Measurements from ENCODE around the gene NFASC. TPM values are rescaled to one million over a fixed set of nuclear protein-coding genes. Genes with fewer than 3 reads are reported as not detected.

The NFASC gene
- total RNA-seq, 2 experiments from 2014 or later = not detected

DNA sequence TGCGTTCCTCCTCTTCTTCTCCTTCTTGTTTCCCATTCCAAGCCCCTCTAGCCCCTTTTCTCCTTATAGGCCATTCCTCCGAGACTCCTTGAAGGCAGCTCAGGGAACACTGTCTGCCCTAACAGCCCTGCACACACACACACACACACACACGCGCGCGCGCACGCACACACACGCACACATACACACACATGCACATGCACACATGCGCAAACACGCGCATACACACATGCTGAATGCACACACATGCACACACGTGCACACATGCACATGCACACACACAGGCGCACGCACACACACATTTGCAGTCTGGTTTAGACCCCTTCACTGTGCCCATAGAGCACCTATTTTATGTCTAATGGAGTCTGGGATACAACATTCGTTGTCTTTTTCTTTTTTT lies 154.6 kb downstream of the NFASC start:
- Mint-ChIP-seq H3K4me3 (no peak overlapping the region), H3K9me3 (no peaks in the 10 kb centered on the region), H3K4me1 (ENCODE audit: low read depth) (no peaks in the 10 kb centered on the region), H3K27me3 (peaks cover 13% of the 10 kb centered on the region), H3K27ac (no peak overlapping the region), H3K36me3 (ENCODE audit: low read depth) (no peaks in the 10 kb centered on the region)
- TF ChIP-seq CTCF (IDR thresholded peaks at IDR 0.05) = no peak
- ChIA-PET CTCF (no interaction called here), POLR2A (no interaction called here)
- H3K36me3 ChIP-seq (ENCODE audit: insufficient read depth, low read length) = no peaks in the 10 kb centered on the region
- no peak for DNase-seq
- peaks cover 0 to 3% of the 10 kb centered on the region in 2 experiments for H3K27me3 ChIP-seq (ENCODE audit: control insufficient read depth in 1 of 2, insufficient read depth in 2 of 2, low read length in 2 of 2)
- ATAC-seq (ENCODE audit: poor library complexity) = no peak
- no peaks in the 10 kb centered on the region for H3K9me3 ChIP-seq (ENCODE audit: control insufficient read depth in 1 of 2, insufficient read depth in 1 of 2, low read length in 2 of 2)
- no peak overlapping the region for H3K4me3 ChIP-seq (ENCODE audit: low read length)
- intact Hi-C loops (cut with DNase I, micrococcal nuclease) = no loop called here
- H3K4me1 ChIP-seq (ENCODE audit: insufficient read depth, low read length) = no peaks in the 10 kb centered on the region
- no peak overlapping the region for H3K27ac ChIP-seq (ENCODE audit: low read depth in 1 of 2, low read length in 2 of 2)

DNA sequence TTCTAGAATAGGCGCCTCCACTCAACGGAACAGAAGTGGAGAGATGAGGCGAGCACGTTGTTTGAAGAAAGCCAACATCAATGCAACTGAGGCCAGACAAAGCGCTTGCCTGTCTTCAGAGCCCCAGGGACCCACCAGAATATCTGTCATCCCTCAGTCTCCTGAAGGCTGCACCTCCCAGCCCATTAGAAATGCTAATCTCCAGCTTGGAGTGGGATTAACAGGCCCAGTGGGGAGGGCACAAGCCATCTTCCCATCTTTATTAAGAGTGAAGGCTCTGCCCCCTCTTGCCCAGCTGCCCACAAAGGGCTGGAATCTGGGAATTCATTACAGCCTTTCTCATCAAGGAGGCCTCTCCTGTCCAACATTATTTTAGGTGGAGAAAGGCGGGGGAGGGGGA lies 155.5 kb downstream of the NFASC start:
- CTCF ChIA-PET = no interaction called here
- intact Hi-C loops (cut with DNase I, micrococcal nuclease) = no loop called here
- no peak overlapping the region for H3K4me3 Mint-ChIP-seq

DNA sequence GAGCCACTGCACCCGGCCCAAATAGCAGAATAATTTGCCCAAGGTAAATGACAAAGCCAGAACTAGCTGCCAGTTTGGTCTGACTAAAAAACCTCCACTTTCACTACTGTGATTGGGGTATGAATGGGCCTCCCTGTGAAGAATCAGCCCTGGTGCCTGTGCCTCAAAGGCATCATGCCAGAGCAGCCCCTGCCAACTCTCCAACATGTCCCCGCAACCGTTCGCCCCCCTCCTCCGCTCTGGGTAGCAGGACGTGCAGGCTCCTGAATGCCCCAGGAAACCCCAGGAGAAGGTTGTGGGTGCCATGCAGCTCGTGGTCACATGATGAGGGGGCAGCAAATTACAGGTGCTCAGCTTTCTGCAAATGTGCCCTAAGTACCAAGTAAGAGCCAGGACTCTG lies 157.7 kb downstream of the NFASC start:
- Mint-ChIP-seq H3K27me3 (peaks cover 12% of the 10 kb centered on the region), H3K9me3 (no peaks in the 10 kb centered on the region), H3K4me1 (ENCODE audit: low read depth) (no peaks in the 10 kb centered on the region), H3K27ac (no peak overlapping the region), H3K4me3 (no peak overlapping the region), H3K36me3 (ENCODE audit: low read depth) (no peaks in the 10 kb centered on the region)
- ATAC-seq (ENCODE audit: poor library complexity) (no peak), DNase-seq (no peak)
- intact Hi-C loops (cut with DNase I, micrococcal nuclease) = no loop called here
- Histone ChIP-seq H3K36me3 (ENCODE audit: insufficient read depth, low read length) (no peaks in the 10 kb centered on the region), H3K4me3 (ENCODE audit: low read length) (no peak overlapping the region), H3K27me3 (ENCODE audit: control insufficient read depth in 1 of 2, insufficient read depth in 2 of 2, low read length in 2 of 2) (peaks cover 0 to 3% of the 10 kb centered on the region in 2 experiments), H3K27ac (ENCODE audit: low read depth in 1 of 2, low read length in 2 of 2) (no peak overlapping the region), H3K4me1 (ENCODE audit: insufficient read depth, low read length) (no peaks in the 10 kb centered on the region), H3K9me3 (ENCODE audit: control insufficient read depth in 1 of 2, insufficient read depth in 1 of 2, low read length in 2 of 2) (no peaks in the 10 kb centered on the region)
- TF ChIP-seq CTCF (IDR thresholded peaks at IDR 0.05) = no peak
- ChIA-PET POLR2A (no interaction called here), CTCF (no interaction called here)

More for the DNA sequence above, 155.5 kb downstream of the NFASC start:
- Histone ChIP-seq H3K36me3 (ENCODE audit: insufficient read depth, low read length) (no peaks in the 10 kb centered on the region), H3K27me3 (ENCODE audit: control insufficient read depth in 1 of 2, insufficient read depth in 2 of 2, low read length in 2 of 2) (peaks cover 0 to 3% of the 10 kb centered on the region in 2 experiments), H3K4me3 (ENCODE audit: low read length) (no peak overlapping the region), H3K4me1 (ENCODE audit: insufficient read depth, low read length) (no peaks in the 10 kb centered on the region), H3K9me3 (ENCODE audit: control insufficient read depth in 1 of 2, insufficient read depth in 1 of 2, low read length in 2 of 2) (no peaks in the 10 kb centered on the region), H3K27ac (ENCODE audit: low read depth in 1 of 2, low read length in 2 of 2) (no peak overlapping the region)
- no peak for TF ChIP-seq CTCF (IDR thresholded peaks at IDR 0.05)
- Mint-ChIP-seq H3K4me1 (ENCODE audit: low read depth) (no peaks in the 10 kb centered on the region), H3K27me3 (peaks cover 17% of the 10 kb centered on the region), H3K36me3 (ENCODE audit: low read depth) (no peaks in the 10 kb centered on the region), H3K9me3 (no peaks in the 10 kb centered on the region), H3K27ac (no peak overlapping the region)
- ATAC-seq (ENCODE audit: poor library complexity) (no peak), DNase-seq (no peak)
- POLR2A ChIA-PET = no interaction called here
